ENCODE results near the gene PRSS36. TPM values are rescaled to one million over a fixed set of nuclear protein-coding genes. Genes with fewer than 3 reads are reported as not detected.
"Not testable (repeated sequence)": the region's sequence is repeated elsewhere in the genome, so short reads cannot be mapped to it uniquely, and the experiment has no call there.

The PRSS36 gene
- total RNA-seq, 1 donor from 2014 or later, result 2.2 TPM

DNA sequence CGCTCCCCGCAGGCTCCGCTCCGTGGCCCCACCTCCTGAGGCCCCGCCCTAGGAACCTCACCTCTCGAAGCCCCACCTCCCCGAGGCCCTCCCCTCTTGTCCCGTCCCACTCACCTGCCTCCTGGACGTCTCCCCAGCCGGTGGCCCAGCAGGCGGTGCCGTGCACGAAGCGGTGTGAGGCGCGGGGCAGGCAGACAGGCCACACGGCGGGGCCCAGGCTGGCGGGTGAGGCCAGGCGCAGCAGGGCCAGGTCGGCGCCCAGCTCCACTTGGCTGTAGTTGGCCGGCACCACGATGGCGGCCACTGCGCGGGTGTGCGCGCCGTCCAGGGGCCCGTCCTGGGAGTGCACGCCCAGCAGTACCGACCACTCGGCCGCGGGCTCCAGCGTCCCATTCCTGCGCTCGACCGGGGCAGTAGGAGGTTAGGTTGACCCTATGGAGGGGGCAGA is 1.6 kb downstream of the PRSS36 start:
- ATAC-seq (ENCODE audit: poor library complexity) (peak; percentile 32), DNase-seq (no peak)
- intact Hi-C loops (cut with DNase I), result loop anchor here (10.0 kb wide), 1 partner anchor 164 kb away; the partner anchor contains the start of gene HSD3B7

- ATAC-seq (ENCODE audit: poor library complexity) (no peak), DNase-seq (no peak)
- intact Hi-C loops (cut with DNase I), result loop anchor here (10.0 kb wide), 1 partner anchor 163 kb away; the partner anchor contains the start of gene HSD3B7
These were observed 2.3 kb downstream of the PRSS36 start for GRCh38 chr16:31147574-31147973.

GRCh38 chr16:31145398-31145990 is 4.4 kb downstream of the PRSS36 start:
- ATAC-seq (ENCODE audit: poor library complexity) (no peak), DNase-seq (no peak)
- intact Hi-C loops (cut with DNase I), result loop anchor here (10.0 kb wide), 1 partner anchor 161 kb away; the partner anchor contains the start of gene HSD3B7

DNA sequence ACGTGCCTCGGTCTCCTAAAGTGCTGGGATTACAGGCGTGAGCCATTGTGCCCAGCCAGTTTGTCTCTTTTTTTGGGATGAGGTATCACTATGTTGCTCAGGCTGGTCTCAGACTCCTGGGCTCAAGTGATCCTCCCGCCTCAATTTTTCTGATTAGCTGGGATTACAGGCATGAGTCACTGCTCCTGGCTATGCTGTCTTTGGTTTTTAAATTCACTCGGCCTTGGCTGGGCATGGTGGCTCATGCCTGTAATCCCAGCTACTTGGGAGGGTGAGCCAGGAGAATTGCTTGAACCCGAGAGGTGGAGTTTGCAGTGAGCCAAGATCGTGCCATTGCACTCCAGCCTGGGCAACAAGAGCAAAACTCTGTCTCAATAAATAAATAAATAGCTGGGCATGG is 5.4 kb downstream of the PRSS36 start:
- not testable (repeated sequence) for DNase-seq; ATAC-seq (ENCODE audit: poor library complexity)
- intact Hi-C loops (cut with DNase I), result loop anchor here (5.0 to 10.0 kb wide), 2 partner anchors 112 to 160 kb away; partner anchors contain the start of genes HSD3B7 and STX4

- intact Hi-C loops (cut with DNase I), result loop anchor here (5.0 to 10.0 kb wide), 2 partner anchors 111 to 159 kb away; partner anchors contain the start of genes HSD3B7 and STX4
These were observed 6.1 kb downstream of the PRSS36 start for GRCh38 chr16:31143694-31144148.

DNA sequence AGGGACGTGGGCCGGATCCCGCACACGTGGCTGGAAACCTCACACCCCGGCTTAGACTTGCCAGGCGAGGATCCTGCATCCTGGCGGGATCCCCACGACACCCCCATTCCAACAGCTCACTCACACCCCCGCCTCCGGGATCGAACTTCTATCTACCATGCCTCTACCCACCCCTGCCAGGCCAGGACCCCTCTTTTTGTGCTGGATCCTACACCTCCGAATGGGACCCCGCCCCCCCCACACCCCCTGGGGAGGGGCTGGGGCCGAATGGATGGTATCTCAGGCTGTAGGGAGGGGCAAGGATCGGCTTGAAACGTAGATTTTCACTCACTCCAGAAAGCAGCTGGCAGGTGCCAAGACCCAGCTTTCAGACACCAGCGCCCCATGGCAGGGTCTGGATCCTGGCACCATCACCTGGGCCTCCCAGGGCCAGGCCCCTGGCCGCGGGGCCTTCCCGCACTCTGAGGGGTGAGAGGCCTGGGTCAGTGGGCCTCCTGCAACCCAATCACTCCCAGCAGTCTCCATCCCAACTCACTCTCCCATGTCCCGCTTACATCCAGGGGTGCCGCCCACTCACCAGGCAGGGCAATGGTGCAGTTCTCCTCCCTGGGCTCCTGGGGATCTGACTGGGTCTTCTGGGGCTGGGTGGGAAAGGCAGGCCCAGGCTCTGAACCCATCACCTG is 6.7 kb downstream of the PRSS36 start:
- intact Hi-C loops (cut with DNase I), result loop anchor here (5.0 to 10.0 kb wide), 2 partner anchors 111 to 158 kb away; partner anchors contain the start of genes HSD3B7 and STX4
- DNase-seq, result no peak
- ATAC-seq (ENCODE audit: poor library complexity), result no peak

More at GRCh38 chr16:31143694-31144148, 6.1 kb downstream of the PRSS36 start:
- no peak for DNase-seq
- no peak for ATAC-seq (ENCODE audit: poor library complexity)

DNA sequence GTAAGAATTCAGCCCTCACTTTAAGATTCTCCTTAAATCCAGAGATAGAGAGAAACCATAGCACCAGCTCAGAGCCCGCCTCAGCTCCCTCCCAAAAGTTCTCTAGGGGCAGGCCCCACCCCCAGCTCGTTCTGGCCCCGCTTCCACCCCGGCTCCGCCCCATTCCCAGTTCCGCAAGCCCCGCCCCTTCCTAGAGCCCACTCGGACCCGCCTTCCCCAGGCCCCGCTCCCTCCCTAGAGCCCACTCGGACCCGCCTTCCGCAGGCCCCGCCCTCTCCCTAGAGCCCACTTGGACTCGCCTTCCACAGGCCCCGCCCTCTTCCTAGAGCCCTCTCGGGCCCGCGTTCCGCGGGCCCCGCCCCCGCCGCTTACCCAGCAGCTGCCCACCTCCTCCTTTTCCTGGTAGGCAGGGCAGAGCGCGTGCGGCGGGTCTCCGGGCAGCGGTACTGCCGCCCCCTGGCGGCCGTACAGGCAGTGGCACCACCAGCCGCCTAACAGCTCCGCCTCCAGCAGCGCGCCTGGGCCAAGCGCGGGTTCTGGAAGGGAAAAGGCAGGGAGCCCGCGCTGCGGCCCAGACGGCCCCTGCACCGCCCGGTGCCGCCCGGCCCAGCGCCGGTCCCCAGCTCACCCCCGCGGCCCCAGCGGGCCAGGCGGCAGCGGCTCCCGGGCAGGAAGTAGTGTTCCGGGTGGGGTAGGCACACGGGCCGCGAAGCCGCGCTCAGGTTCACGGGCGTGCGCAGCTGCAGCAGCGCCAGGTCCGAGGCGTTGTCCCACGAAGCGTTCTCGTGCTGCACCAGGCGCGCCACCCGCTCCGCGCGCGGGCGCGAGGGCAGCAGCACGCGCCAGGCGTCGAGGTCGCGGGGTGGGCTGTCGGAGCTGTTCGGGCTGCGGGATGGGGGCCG is 7.5 kb downstream of the PRSS36 start:
- intact Hi-C loops (cut with DNase I), result loop anchor here (5.0 to 10.0 kb wide), 2 partner anchors 110 to 158 kb away; partner anchors contain the start of genes HSD3B7 and STX4

GRCh38 chr16:31141489-31142108 is 8.3 kb downstream of the PRSS36 start:
- no peak for DNase-seq
- intact Hi-C loops (cut with DNase I), result loop anchor here (5.0 to 10.0 kb wide), 2 partner anchors 109 to 157 kb away; partner anchors contain the start of genes HSD3B7 and STX4
- peak; percentile 6 for ATAC-seq (ENCODE audit: poor library complexity)

More for the DNA sequence above, 7.5 kb downstream of the PRSS36 start:
- DNase-seq (peak; percentile 99), ATAC-seq (ENCODE audit: poor library complexity) (peak; percentile 96)

- intact Hi-C loops (cut with DNase I), result loop anchor here (5.0 to 10.0 kb wide), 2 partner anchors 109 to 156 kb away; partner anchors contain the start of genes HSD3B7 and STX4
- ATAC-seq (ENCODE audit: poor library complexity); DNase-seq: not testable (repeated sequence)
These were observed 8.8 kb downstream of the PRSS36 start for GRCh38 chr16:31141071-31141469.

- DNase-seq, result peak; percentile 72
- peak; percentile 10 for ATAC-seq (ENCODE audit: poor library complexity)
- intact Hi-C loops (cut with DNase I), result no loop called here
These were observed 11.0 kb downstream of the PRSS36 start for GRCh38 chr16:31138621-31139578.

DNA sequence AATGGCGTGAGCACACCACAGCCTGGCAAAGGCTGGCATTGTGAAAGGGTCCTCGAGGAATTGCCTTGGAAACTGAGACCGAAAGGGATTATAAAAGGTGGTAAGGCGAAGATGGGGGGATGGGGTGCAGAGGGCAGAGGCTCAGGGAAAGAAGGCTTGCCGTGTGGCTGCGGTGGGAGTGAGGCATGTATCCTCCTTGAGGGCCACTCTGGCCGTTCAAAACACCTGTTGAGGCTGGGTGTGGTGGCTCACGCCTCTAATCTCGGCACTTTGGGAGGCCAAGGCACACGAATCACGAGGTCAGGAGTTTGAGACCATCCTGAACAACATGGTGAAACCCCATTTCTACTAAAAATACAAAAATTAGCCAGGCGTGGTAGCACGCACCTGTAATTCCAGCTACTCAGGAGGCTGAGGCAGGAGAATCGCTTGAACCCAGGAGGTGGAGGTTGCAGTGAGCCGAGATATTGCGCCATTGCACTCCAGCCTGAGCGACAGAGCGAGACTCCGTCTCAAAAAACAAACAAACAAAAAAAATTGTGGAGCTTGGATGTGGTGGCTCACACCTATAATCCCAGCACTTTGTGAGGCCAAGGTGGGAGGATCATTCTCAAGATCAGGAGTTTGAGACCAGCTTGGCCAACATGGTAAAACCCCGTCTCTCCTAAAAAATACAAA is 12.9 kb downstream of the PRSS36 start:
- ATAC-seq (ENCODE audit: poor library complexity); DNase-seq; intact Hi-C loops (cut with DNase I): not testable (repeated sequence)

DNA sequence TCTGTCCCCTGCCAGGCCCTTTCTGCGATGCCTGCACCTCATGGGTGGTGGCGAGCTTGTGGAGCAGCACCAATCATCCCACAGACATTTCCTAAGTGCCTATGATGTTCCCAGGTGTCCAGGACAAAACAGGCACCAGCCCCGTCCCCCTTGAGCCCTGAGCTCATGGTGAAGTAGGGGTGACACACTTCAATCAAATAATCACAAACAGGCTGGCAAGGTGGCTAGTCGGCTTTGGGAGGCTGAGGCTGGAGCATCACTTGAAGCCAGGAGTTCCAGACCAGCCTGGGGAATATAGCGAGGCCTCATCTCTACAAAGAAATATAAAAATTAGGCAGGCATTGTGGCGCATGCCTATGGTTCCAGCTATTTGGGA is 13.6 kb downstream of the PRSS36 start:
- no peak for ATAC-seq (ENCODE audit: poor library complexity)
- no peak for DNase-seq
- intact Hi-C loops (cut with DNase I), result no loop called here

- intact Hi-C loops (cut with DNase I), result no loop called here
- DNase-seq (no peak), ATAC-seq (ENCODE audit: poor library complexity) (no peak)
These were observed 14.2 kb downstream of the PRSS36 start, which contains the start of gene PRSS8 for GRCh38 chr16:31135535-31136286. Gene PRSS8, minus strand, starts transcription at chr16:31135727. Its CDS starts 229 bp downstream, at chr16:31135498.

GRCh38 chr16:31134625-31135534 is 15.0 kb downstream of the PRSS36 start:
- DNase-seq, result no peak
- intact Hi-C loops (cut with DNase I), result no loop called here
- no peak for ATAC-seq (ENCODE audit: poor library complexity)
